SK-N-SH (cell line): ENCODE measurements around the gene C19orf67. TPM values are rescaled to one million over a fixed set of nuclear protein-coding genes. Genes with fewer than 3 reads are reported as not detected.

Experiments
- polyA plus RNA-seq, 3 experiments: library from polyadenylated mRNA; depleted of rRNA; stranded (reverse); fragments of >200 nt; gene quantifications; 2 replicates each; pipeline ENCODE4 v1.2.3, GENCODE V29; 2012

The C19orf67 gene
- polyA plus RNA-seq, 1 of the 3 experiments (the other 2 are of a cell fraction) = not detected

Other genes with a start within 250 kb of the C19orf67 start
- gene NANOS3, start 208.6 kb downstream of the C19orf67 start, polyA plus RNA-seq (2012; rRNA removed) = 0.53 and 0.57 TPM in 2 replicates
- gene BRME1, start 179.7 kb downstream of the C19orf67 start, polyA plus RNA-seq (2012; rRNA removed) = 1.5 and 1.8 TPM in 2 replicates
- gene CC2D1A, start 179.6 kb downstream of the C19orf67 start, polyA plus RNA-seq (2012; rRNA removed) = 18.7 and 24.2 TPM in 2 replicates
- gene PODNL1, start 147.4 kb downstream of the C19orf67 start, polyA plus RNA-seq (2012; rRNA removed) = 4.2 and 7.5 TPM in 2 replicates
- gene DCAF15, start 133.3 kb downstream of the C19orf67 start, polyA plus RNA-seq (2012; rRNA removed) = 36.7 and 55.6 TPM in 2 replicates
- gene RFX1, start 79.5 kb downstream of the C19orf67 start, polyA plus RNA-seq (2012; rRNA removed) = 0.54 and 1.5 TPM in 2 replicates
- gene RLN3, start 57.6 kb downstream of the C19orf67 start, polyA plus RNA-seq (2012; rRNA removed) = not detected in 2 replicates
- gene IL27RA, start 54.0 kb downstream of the C19orf67 start, polyA plus RNA-seq (2012; rRNA removed) = 9.3 TPM in 2 replicates
- gene PALM3, start 23.7 kb downstream of the C19orf67 start, polyA plus RNA-seq (2012; rRNA removed) = 5.2 and 5.5 TPM in 2 replicates
- gene MISP3, start 13.0 kb downstream of the C19orf67 start, polyA plus RNA-seq (2012; rRNA removed) = 1.6 and 2.6 TPM in 2 replicates
- gene SAMD1, start 5.0 kb upstream of the C19orf67 start, polyA plus RNA-seq (2012; rRNA removed) = 11.7 and 19.0 TPM in 2 replicates
- 17.2 and 48.4 TPM in 2 replicates for gene PRKACA, start 32.0 kb upstream of the C19orf67 start, polyA plus RNA-seq (2012; rRNA removed)
- 17.8 and 19.0 TPM in 2 replicates for gene ASF1B, start 50.8 kb upstream of the C19orf67 start, polyA plus RNA-seq (2012; rRNA removed)
- 13.4 TPM in 2 replicates for gene ADGRL1, start 120.4 kb upstream of the C19orf67 start, polyA plus RNA-seq (2012; rRNA removed)